Measurements from ENCODE around the gene ADGRG6.

DNA sequence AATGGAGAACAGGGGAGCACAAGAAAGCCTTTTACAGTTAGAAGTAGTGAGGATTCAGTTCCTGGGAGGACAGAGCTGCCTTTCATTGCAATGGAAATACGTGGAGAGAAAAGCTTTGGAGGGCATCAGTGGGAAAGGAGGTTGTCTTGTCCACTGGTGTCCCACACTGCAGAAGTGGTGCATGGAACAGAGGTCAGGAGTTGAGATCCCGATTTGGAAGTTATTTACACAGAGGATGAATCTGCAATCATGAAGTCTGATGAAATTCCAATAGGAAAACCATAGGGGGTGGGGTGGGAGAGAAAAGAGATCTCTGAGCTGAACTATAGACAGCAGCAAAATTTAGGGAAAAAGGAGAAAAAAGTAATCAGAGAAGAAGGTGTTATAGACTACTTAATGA, 33.6 kb downstream of the ADGRG6 start:
- TF ChIP-seq EZH2 (IDR thresholded peaks at IDR 0.05; ENCODE audit: insufficient read depth, poor library complexity, severe bottlenecking) = no peak
- no peak for TF ChIP-seq EZH2phosphoT487 (IDR thresholded peaks at IDR 0.05; ENCODE audit: insufficient read depth, low read depth)
